PFSK-1 (cell line): ENCODE results near the gene TARS2.

Experiments
- POLR2AphosphoS5 ChIP-seq: IDR thresholded peaks from 2 replicates; pipeline ENCODE4 v1.6.1; 2012; ENCODE audit warnings: low read depth, mild to moderate bottlenecking, control low read depth, low read length, moderate library complexity
- SIN3A ChIP-seq: IDR thresholded peaks from 2 replicates; pipeline ENCODE4 v1.6.1; 2012; ENCODE audit warnings: mild to moderate bottlenecking, low read length, moderate library complexity, borderline replicate concordance; ENCODE audit not compliant: insufficient read depth
- TF ChIP-seq, protein P1 (sequence below), 2 experiments: IDR thresholded peaks; 2 replicates each; pipeline versions ENCODE4 v1.6.1 to v1.8.0; 2011 to 2012; ENCODE audit warnings: low read depth in 2 of 2, low read length in 2 of 2, control low read depth in 1 of 2, inconsistent platforms in 1 of 2, mild to moderate bottlenecking in 1 of 2, moderate library complexity in 1 of 2; ENCODE audit not compliant: insufficient read depth in 1 of 2

DNA sequence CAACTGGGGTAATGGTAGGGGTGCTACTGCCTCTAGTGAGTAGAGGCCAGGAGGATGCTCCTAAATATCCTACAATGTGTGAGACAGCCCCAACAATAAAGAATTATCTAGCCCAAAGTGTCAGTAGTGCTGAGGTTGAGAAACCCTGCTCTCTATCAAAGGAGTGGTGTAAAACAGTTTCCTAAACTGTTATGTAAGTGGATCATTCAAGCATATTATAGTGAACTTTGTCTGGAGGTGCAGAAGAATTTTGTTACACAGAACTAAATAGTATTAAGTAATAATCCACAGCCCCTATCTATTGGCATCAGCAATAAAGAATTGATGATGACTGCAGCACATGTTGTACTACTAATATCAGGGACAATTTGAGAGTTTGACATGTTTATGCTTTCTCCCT lies 20.3 kb upstream of the TARS2 start:
- TF ChIP-seq POLR2AphosphoS5 (no peak), SIN3A (no peak)
- TF ChIP-seq, protein P1, sequence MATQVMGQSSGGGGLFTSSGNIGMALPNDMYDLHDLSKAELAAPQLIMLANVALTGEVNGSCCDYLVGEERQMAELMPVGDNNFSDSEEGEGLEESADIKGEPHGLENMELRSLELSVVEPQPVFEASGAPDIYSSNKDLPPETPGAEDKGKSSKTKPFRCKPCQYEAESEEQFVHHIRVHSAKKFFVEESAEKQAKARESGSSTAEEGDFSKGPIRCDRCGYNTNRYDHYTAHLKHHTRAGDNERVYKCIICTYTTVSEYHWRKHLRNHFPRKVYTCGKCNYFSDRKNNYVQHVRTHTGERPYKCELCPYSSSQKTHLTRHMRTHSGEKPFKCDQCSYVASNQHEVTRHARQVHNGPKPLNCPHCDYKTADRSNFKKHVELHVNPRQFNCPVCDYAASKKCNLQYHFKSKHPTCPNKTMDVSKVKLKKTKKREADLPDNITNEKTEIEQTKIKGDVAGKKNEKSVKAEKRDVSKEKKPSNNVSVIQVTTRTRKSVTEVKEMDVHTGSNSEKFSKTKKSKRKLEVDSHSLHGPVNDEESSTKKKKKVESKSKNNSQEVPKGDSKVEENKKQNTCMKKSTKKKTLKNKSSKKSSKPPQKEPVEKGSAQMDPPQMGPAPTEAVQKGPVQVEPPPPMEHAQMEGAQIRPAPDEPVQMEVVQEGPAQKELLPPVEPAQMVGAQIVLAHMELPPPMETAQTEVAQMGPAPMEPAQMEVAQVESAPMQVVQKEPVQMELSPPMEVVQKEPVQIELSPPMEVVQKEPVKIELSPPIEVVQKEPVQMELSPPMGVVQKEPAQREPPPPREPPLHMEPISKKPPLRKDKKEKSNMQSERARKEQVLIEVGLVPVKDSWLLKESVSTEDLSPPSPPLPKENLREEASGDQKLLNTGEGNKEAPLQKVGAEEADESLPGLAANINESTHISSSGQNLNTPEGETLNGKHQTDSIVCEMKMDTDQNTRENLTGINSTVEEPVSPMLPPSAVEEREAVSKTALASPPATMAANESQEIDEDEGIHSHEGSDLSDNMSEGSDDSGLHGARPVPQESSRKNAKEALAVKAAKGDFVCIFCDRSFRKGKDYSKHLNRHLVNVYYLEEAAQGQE (IDR thresholded peaks at IDR 0.05; ENCODE audit: insufficient read depth in 1 of 2, low read depth in 2 of 2, low read length in 2 of 2), result no peak
